ENCODE data around the gene NKAIN4.

- TF ChIP-seq CTCF (IDR thresholded peaks at IDR 0.05; ENCODE audit: low read depth, low read length, poor library complexity, severe bottlenecking) (no peak), EZH2phosphoT487 (IDR thresholded peaks at IDR 0.05; ENCODE audit: borderline replicate concordance, low read length) (no peak)
Observed at GRCh38 chr20:63295018-63295417, 40.8 kb upstream of the NKAIN4 start.

Data from DOHH2 (cell line).